HG03135 (cell line): ENCODE data around the gene NUMA1.

Experiments
- ATAC-seq: cut with Tn5 transposase; IDR thresholded peaks from one replicate; pipeline ENCODE4 v1.9.1; 2021; ENCODE audit warnings: mild to moderate bottlenecking, moderate library complexity; ENCODE audit not compliant: unreplicated experiment

Gene NUMA1

DNA sequence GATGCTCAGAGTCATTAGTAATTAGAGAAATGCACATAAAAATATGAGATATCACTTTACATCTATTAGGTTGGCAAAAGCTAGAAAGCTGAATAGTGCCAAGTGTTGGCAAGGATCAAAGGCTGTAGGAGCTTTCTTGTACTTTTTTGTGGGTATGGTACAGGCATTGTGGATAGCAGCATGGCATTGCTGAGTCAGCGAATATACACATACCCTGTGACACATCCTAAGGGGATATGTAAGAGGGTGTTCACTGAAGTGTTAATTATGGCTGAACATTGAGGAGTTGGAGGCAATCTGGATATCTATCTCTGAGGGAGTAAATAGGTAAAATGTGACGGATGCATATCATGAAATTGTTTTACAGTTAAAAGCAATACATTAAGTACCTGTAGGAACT is 108.7 kb downstream of the NUMA1 start:
- no peak for ATAC-seq

DNA sequence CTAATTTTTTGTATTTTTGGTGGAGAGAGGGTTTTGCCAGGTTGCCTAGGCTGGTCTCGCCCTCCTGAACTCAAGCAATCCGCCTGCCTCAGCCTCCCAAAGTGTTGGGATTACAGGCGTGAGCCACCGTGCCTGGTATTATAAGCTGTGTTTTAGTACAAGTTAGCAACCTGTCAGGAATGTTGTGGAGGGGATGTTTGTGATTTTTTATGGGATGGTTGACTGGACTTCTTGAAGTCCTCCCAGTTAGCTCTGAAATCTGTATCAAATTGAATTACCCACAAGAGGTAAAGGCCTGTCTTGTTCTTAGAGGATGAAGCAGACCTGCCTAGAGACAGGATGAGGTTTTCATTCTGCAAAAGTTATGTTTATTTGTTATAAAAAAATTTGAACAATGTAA is 115.7 kb downstream of the NUMA1 start:
- no peak for ATAC-seq

DNA sequence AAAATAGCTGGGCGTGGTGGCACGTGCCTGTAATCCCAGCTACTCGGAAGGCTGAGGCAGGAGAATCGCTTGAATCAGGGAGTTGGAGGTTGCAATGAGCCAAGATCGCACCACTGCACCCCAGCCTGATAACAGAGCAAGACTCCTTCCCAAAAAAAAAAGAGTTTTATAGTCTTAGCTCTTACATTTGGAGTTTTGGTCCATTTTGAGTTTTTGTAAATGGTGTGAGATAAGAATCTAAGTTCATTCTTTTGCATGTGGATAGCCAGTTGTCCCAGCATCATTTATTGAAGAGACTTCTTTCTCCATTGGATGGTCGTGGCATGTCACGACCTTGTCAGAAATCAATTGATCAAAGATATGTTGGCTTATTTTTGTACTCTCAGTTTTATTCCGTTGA is 116.9 kb downstream of the NUMA1 start:
- no peak for ATAC-seq

GRCh38 chr11:71962428-71963038 is 117.8 kb downstream of the NUMA1 start:
- peak; percentile 77 for ATAC-seq

GRCh38 chr11:71955898-71956456 is 124.4 kb downstream of the NUMA1 start:
- no peak for ATAC-seq
